Upper lobe of left lung (tissue), 4 donors: ENCODE results near the gene LBX1.
"Not testable (repeated sequence)": the region's sequence is repeated elsewhere in the genome, so short reads cannot be mapped to it uniquely, and the experiment has no call there.

Source experiments
- CTCF ChIP-seq, 6 experiments: fragments of 450-650 bp in 4 of 6; fragments of 200-600 bp in 2 of 6; sonication (generic) in 2 of 6; IDR thresholded peaks; one replicate each; pipeline ENCODE4 v1.5.1; 2016 to 2019; ENCODE audit warnings: antibody characterized with exemption in 6 of 6
- EP300 ChIP-seq, 4 donors: sonication (generic); formaldehyde crosslinking; IDR thresholded peaks; one replicate each; pipeline ENCODE4 v1.5.1; 2017; ENCODE audit warnings: antibody characterized with exemption in 4 of 4, control low read depth in 2 of 4
- POLR2A ChIP-seq, 4 donors: fragments of 450-650 bp; IDR thresholded peaks; one replicate each; pipeline ENCODE4 v1.5.1; 2016 to 2017; ENCODE audit warnings: antibody characterized with exemption in 4 of 4, mild to moderate bottlenecking in 2 of 4
- POLR2AphosphoS5 ChIP-seq, 2 donors: sonication (generic); formaldehyde crosslinking; IDR thresholded peaks; one replicate each; pipeline ENCODE4 v1.5.1; 2017; ENCODE audit warnings: antibody characterized with exemption in 2 of 2

- not testable (repeated sequence) for TF ChIP-seq POLR2AphosphoS5, CTCF, EP300, POLR2A (IDR thresholded peaks at IDR 0.05)
Measured at GRCh38 chr10:101202667-101203066, 26.6 kb downstream of the LBX1 start.
